Testis (tissue), 2 donors: Measurements from ENCODE around the gene PERM1.

Source experiments
- POLR2A ChIP-seq: fragments of 450-650 bp; IDR thresholded peaks from one replicate; pipeline ENCODE4 v1.6.1; 2017; ENCODE audit warnings: antibody characterized with exemption, mild to moderate bottlenecking, moderate library complexity
- TF ChIP-seq, protein P1 (sequence below), 3 experiments: fragments of 450-650 bp in 2 of 3; fragments of 200-600 bp in 1 of 3; sonication (generic) in 1 of 3; IDR thresholded peaks; one replicate each; pipeline ENCODE4 v1.5.1; 2016 to 2019; ENCODE audit warnings: antibody characterized with exemption in 3 of 3, mild to moderate bottlenecking in 2 of 3, moderate library complexity in 1 of 3

- TF ChIP-seq, protein P1, sequence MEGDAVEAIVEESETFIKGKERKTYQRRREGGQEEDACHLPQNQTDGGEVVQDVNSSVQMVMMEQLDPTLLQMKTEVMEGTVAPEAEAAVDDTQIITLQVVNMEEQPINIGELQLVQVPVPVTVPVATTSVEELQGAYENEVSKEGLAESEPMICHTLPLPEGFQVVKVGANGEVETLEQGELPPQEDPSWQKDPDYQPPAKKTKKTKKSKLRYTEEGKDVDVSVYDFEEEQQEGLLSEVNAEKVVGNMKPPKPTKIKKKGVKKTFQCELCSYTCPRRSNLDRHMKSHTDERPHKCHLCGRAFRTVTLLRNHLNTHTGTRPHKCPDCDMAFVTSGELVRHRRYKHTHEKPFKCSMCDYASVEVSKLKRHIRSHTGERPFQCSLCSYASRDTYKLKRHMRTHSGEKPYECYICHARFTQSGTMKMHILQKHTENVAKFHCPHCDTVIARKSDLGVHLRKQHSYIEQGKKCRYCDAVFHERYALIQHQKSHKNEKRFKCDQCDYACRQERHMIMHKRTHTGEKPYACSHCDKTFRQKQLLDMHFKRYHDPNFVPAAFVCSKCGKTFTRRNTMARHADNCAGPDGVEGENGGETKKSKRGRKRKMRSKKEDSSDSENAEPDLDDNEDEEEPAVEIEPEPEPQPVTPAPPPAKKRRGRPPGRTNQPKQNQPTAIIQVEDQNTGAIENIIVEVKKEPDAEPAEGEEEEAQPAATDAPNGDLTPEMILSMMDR (IDR thresholded peaks at IDR 0.05) = no peak
- TF ChIP-seq POLR2A = no peak
These were observed 48.3 kb downstream of the PERM1 start for GRCh38 chr1:933603-933940.
